Myometrial cell (primary cell): ENCODE measurements around the gene KRTAP9-2. TPM values are rescaled to one million over a fixed set of nuclear protein-coding genes. Genes with fewer than 3 reads are reported as not detected.

Source experiments
- total RNA-seq: library from RNA; depleted of rRNA; stranded (reverse); fragments of >200 nt; gene quantifications from 2 replicates; pipeline ENCODE4 v1.2.3, GENCODE V29; 2015

Gene KRTAP9-2
- total RNA-seq: not detected in 2 replicates

GRCh38 chr17:41226598-41227095 lies at the start of gene KRTAP9-2:
Gene KRTAP9-2 (plus strand): TSS chr17:41226648. CDS start chr17:41226655, 7 bp downstream.

GRCh38 chr17:41177727-41178271 lies 48.6 kb upstream of the KRTAP9-2 start, which contains the start of gene KRTAP4-2:
Gene KRTAP4-2 (minus strand): TSS chr17:41178221. CDS start chr17:41178164, 57 bp downstream.

GRCh38 chr17:41184480-41184961 lies 41.9 kb upstream of the KRTAP9-2 start, which contains the start of gene KRTAP4-1:
Gene KRTAP4-1 (minus strand): TSS chr17:41184911. CDS start chr17:41184854, 57 bp downstream.

DNA sequence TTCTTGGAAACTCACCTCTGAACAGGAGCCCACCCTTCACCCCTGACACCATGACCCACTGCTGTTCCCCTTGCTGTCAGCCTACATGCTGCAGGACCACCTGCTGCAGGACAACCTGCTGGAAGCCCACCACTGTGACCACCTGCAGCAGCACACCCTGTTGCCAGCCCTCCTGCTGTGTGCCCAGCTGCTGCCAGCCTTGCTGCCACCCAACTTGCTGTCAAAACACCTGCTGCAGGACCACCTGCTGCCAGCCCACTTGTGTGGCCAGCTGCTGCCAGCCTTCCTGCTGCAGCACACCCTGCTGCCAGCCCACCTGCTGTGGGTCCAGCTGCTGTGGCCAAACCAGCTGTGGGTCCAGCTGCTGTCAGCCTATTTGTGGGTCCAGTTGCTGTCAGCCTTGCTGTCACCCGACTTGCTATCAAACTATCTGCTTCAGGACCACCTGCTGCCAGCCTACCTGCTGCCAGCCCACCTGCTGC lies 36.6 kb upstream of the KRTAP9-2 start, which contains the start of gene KRTAP9-1:
Gene KRTAP9-1, plus strand, starts transcription at position 51 of the 482 bp plus-strand sequence. Its CDS starts 0 bp downstream, at position 51.

GRCh38 chr17:41232399-41233105 lies 6.1 kb downstream of the KRTAP9-2 start, which contains the start of gene KRTAP9-3:
Gene KRTAP9-3 (plus strand): TSS chr17:41232449. CDS start chr17:41232502, 53 bp downstream.

GRCh38 chr17:41237949-41238437 lies 11.5 kb downstream of the KRTAP9-2 start, which contains the start of gene KRTAP9-8:
Gene KRTAP9-8 (plus strand): TSS chr17:41237999. CDS start chr17:41238052, 53 bp downstream.

GRCh38 chr17:41249637-41250240 lies 23.3 kb downstream of the KRTAP9-2 start, which contains the start of gene KRTAP9-4:
Gene KRTAP9-4 (plus strand): TSS chr17:41249687. CDS start chr17:41249721, 34 bp downstream.

GRCh38 chr17:41255381-41256290 lies 29.2 kb downstream of the KRTAP9-2 start, which contains the start of gene KRTAP9-9:
Gene KRTAP9-9 (plus strand): TSS chr17:41255384.

DNA sequence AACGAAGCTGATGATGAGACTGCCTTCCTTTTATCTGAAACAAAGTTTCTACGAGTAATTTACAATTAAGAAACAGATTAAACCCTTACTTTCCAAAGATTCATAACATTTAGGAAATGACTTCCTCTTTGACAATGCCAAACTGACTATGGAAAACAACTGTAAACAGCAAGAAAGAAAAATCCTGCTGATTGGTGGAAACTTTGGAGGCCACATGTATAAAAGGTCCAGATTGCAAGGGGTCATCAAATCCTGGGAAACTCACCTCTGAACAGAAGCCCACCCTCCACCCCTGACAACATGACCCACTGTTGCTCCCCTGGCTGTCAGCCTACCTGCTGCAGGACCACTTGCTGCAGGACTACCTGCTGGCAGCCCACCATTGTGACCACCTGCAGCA lies 38.6 kb downstream of the KRTAP9-2 start, which contains the start of gene KRTAP9-6:
Gene KRTAP9-6, plus strand, starts transcription at position 301 of the 400 bp plus-strand sequence. Its CDS starts 0 bp downstream, at position 301.

GRCh38 chr17:41275648-41276190 lies 49.3 kb downstream of the KRTAP9-2 start, which contains the start of gene KRTAP9-7:
Gene KRTAP9-7 (plus strand): TSS chr17:41275698. CDS start chr17:41275698, 0 bp downstream.

Other genes with a start within 250 kb of the KRTAP9-2 start
- gene KRT40, start 242.3 kb upstream of the KRTAP9-2 start, total RNA-seq: not detected in 2 replicates
- not detected in 2 replicates for gene KRTAP3-3, start 232.5 kb upstream of the KRTAP9-2 start, total RNA-seq
- gene KRTAP3-2, start 226.7 kb upstream of the KRTAP9-2 start, total RNA-seq: not detected in 2 replicates
- gene KRTAP3-1, start 217.5 kb upstream of the KRTAP9-2 start, total RNA-seq: not detected in 2 replicates
- gene KRTAP1-5, start 199.4 kb upstream of the KRTAP9-2 start, total RNA-seq: 15.4 and 18.2 TPM in 2 replicates
- not detected in 2 replicates for gene KRTAP1-4, start 196.5 kb upstream of the KRTAP9-2 start, total RNA-seq
- gene KRTAP1-3, start 191.8 kb upstream of the KRTAP9-2 start, total RNA-seq: not detected in 2 replicates
- 0.35 TPM in 1 of 2 replicates, not detected in the other for gene KRTAP1-1, start 185.2 kb upstream of the KRTAP9-2 start, total RNA-seq
- gene KRTAP2-1, start 179.3 kb upstream of the KRTAP9-2 start, total RNA-seq: not detected in 2 replicates
- not detected in 2 replicates for gene KRTAP2-2, start 171.4 kb upstream of the KRTAP9-2 start, total RNA-seq
- gene KRTAP2-3, start 166.5 kb upstream of the KRTAP9-2 start, total RNA-seq: 0.89 TPM in 1 of 2 replicates, not detected in the other
- not detected in 2 replicates for gene KRTAP2-4, start 160.8 kb upstream of the KRTAP9-2 start, total RNA-seq
- gene KRTAP4-7, start 142.5 kb upstream of the KRTAP9-2 start, total RNA-seq: not detected in 2 replicates
- gene KRTAP4-8, start 128.5 kb upstream of the KRTAP9-2 start, total RNA-seq: not detected in 2 replicates
- not detected in 2 replicates for gene KRTAP4-16, start 124.4 kb upstream of the KRTAP9-2 start, total RNA-seq
- not detected in 2 replicates for gene KRTAP4-9, start 121.3 kb upstream of the KRTAP9-2 start, total RNA-seq
- not detected in 2 replicates for gene KRTAP4-11, start 108.3 kb upstream of the KRTAP9-2 start, total RNA-seq
- gene KRTAP4-12, start 102.5 kb upstream of the KRTAP9-2 start, total RNA-seq: not detected in 2 replicates
- gene KRTAP4-6, start 86.1 kb upstream of the KRTAP9-2 start, total RNA-seq: not detected in 2 replicates
- gene KRTAP4-5, start 76.8 kb upstream of the KRTAP9-2 start, total RNA-seq: not detected in 2 replicates
- not detected in 2 replicates for gene KRTAP4-4, start 65.9 kb upstream of the KRTAP9-2 start, total RNA-seq
- not detected in 2 replicates for gene KRTAP4-3, start 58.4 kb upstream of the KRTAP9-2 start, total RNA-seq
- gene KRTAP4-2, start 48.4 kb upstream of the KRTAP9-2 start, total RNA-seq: not detected in 2 replicates
- gene KRTAP4-1, start 41.7 kb upstream of the KRTAP9-2 start, total RNA-seq: not detected in 2 replicates
- gene KRTAP9-1, start 36.8 kb upstream of the KRTAP9-2 start, total RNA-seq: not detected in 2 replicates
- not detected in 2 replicates for gene KRTAP9-3, start 5.8 kb downstream of the KRTAP9-2 start, total RNA-seq
- gene KRTAP9-8, start 11.4 kb downstream of the KRTAP9-2 start, total RNA-seq: not detected in 2 replicates
- gene KRTAP9-4, start 23.0 kb downstream of the KRTAP9-2 start, total RNA-seq: not detected in 2 replicates
- gene KRTAP9-9, start 28.7 kb downstream of the KRTAP9-2 start, total RNA-seq: not detected in 2 replicates
- not detected in 2 replicates for gene KRTAP9-6, start 38.7 kb downstream of the KRTAP9-2 start, total RNA-seq
- gene KRTAP9-7, start 49.0 kb downstream of the KRTAP9-2 start, total RNA-seq: not detected in 2 replicates
- not detected in 2 replicates for gene KRTAP29-1, start 76.2 kb downstream of the KRTAP9-2 start, total RNA-seq
- not detected in 2 replicates for gene KRTAP16-1, start 82.7 kb downstream of the KRTAP9-2 start, total RNA-seq
- gene KRTAP17-1, start 89.1 kb downstream of the KRTAP9-2 start, total RNA-seq: not detected in 2 replicates
- gene KRT33A, start 124.2 kb downstream of the KRTAP9-2 start, total RNA-seq: not detected in 2 replicates
- under 0.01 TPM in 1 of 2 replicates, not detected in the other for gene KRT33B, start 143.2 kb downstream of the KRTAP9-2 start, total RNA-seq
- gene KRT34, start 155.7 kb downstream of the KRTAP9-2 start, total RNA-seq: 115 and 121 TPM in 2 replicates
- not detected in 2 replicates for gene KRT31, start 171.0 kb downstream of the KRTAP9-2 start, total RNA-seq
- gene KRT37, start 197.9 kb downstream of the KRTAP9-2 start, total RNA-seq: 0.71 TPM in 1 of 2 replicates, not detected in the other
- 0.18 TPM in 1 of 2 replicates, not detected in the other for gene KRT38, start 214.3 kb downstream of the KRTAP9-2 start, total RNA-seq
- gene KRT32, start 240.7 kb downstream of the KRTAP9-2 start, total RNA-seq: 0.18 TPM in 1 of 2 replicates, not detected in the other